GM12891 (cell line): ENCODE data around the gene HECTD4.

Experiments
- PAX5 ChIP-seq: IDR thresholded peaks from 2 replicates; pipeline ENCODE4 v1.6.1; 2011; ENCODE audit warnings: low read length, moderate library complexity, mild to moderate bottlenecking; ENCODE audit not compliant: insufficient read depth, severe bottlenecking
- POLR2A ChIP-seq: IDR thresholded peaks from 2 replicates; pipeline ENCODE4 v1.6.1; 2011; ENCODE audit warnings: low read depth, low read length, control low read depth
- POLR2AphosphoS5 ChIP-seq: IDR thresholded peaks from 2 replicates; pipeline ENCODE4 v1.6.1; 2011; ENCODE audit warnings: low read depth, low read length, control low read depth
- POU2F2 ChIP-seq: IDR thresholded peaks from 2 replicates; pipeline ENCODE4 v1.6.1; 2011; ENCODE audit warnings: low read depth, mild to moderate bottlenecking, control low read depth, low read length, moderate library complexity
- SPI1 ChIP-seq: IDR thresholded peaks from 2 replicates; pipeline ENCODE4 v1.6.1; 2011; ENCODE audit warnings: low read depth, low read length, control low read depth
- TAF1 ChIP-seq: IDR thresholded peaks from 2 replicates; pipeline ENCODE4 v1.6.1; 2011; ENCODE audit warnings: low read depth, low read length, control low read depth

DNA sequence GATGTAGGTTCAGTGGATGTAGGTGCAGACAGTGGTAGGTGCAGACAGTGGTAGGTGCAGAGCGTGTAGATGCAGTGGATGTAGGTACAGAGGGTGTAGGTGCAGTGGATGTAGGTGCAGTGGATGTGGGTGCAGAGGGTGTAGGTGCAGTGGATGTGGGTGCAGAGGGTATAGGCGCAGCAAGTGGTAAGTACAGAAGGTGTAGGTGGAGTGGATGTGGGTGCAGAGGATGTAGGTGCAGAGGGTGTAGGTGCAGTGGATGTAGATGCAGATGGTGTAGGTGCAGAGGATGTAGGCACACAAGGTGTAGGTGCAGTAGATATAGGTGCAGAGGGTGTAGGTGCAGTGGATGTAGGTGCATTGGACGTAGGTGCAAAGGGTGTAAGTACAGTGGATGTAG is 86.0 kb downstream of the HECTD4 start:
- TF ChIP-seq POLR2AphosphoS5: no peak
- no peak for TF ChIP-seq POLR2A
- TF ChIP-seq PAX5: no peak
- no peak for TF ChIP-seq TAF1
- no peak for TF ChIP-seq SPI1
- no peak for TF ChIP-seq POU2F2
